ENCODE measurements around the gene KPTN.

Gene KPTN

DNA sequence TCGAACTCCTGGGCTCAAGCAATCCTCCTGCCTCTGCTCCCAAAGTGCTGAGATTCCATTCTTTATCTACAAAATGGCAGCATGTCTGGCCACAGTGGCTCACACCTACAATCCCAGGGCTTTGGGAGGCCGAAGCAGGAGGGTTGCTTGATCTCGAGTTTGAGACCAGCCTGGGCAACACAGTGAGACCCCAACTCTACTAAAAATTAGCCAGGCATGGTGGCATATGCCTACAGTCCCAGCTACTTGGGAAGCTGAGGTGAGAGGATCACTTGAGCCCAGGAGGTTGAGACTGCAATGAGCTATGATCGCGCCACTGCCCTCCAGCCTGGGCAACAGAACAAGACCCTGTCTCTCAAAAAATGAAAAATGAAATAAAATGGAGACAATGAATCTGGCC is 24.7 kb upstream of the KPTN start:
- no peak for DNase-seq

DNA sequence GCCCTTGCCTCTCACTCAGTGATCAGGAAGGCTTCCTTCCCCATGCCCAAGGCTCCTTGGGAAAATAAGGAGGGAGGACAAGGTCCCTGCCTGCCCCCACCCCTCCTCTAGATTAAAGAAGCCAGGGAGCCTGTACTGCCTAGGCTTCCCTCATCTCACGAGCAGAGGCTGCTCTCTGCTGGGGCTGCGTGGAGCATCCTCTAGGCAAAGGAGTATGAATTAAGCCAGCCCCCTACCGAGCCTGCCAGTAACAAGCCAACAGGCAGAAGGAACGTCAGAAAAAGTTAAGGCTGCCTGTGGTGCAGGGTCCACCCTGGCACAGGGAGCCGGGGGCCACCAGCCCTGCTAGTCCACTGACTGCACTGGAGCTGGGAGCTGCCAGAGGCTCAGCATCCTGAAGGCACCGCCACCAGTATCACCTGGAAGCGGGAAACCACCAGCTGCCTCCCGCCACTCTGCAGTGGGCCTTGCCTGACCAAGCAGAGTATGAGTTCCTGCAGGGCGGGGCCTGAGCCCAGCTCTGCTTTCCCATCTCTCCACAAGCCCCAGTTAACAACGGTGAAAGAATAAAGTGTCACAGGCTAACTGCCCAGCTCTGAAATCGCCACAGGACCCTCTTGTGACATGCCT is 24.0 kb upstream of the KPTN start:
- DNase-seq = no peak

DNA sequence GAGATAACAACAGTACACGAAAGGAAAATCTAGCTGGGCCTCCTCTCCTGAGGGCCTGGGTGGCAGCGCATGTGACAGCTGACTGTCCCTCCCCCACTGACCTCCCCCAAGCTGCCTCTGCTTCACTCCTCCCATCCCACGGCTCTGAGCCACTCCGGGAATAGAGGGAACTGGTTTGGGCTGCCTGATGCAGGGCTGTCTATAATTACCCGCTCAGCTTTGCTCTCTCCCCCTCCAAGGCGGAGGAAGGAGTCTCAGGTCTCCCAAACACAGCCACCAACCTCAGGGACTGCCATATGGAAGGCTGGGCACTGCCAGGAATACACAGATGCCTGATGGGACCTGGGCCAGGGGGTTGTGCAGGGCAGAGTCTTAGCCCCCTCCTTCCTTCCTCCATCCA is 23.0 kb upstream of the KPTN start:
- DNase-seq = no peak

DNA sequence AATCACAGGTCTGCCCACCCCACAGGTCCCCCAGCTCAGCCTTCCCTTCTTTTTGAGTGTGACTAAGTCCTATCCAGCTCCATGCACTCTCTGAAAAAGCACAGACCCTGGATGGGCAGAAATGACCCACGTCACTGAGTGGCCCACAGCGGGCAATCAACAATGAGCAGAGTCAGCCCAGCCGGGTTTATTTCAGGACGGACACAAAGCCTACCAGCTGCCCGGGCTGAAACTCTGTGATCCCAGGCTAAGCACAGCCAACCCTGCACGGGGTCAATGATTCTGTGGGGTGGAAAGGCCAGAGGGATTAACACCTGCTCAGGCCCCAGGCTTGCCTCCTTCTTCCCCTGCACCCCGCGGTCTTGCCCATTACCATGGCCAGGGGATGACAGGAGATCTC is 22.4 kb upstream of the KPTN start:
- DNase-seq = no peak

DNA sequence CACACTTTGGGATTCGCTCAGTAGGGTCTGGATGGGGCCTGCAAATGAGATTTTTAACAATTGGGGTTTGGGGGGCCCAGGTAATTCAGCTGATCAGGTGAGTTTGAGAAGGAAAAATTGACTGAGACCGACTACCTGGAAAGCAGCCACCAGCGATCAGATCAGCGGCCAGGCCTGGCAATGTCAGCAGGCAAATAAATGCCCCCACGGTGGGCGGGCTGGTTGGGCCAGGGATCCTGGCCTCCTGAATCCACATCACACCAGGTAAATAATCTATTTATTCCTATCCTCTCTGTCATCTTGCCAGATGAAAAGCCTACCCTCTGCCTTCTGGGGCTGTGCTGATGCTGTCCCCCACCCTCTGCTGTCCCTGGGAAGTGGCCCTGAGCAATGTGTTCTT is 21.5 kb upstream of the KPTN start:
- no peak for DNase-seq

DNA sequence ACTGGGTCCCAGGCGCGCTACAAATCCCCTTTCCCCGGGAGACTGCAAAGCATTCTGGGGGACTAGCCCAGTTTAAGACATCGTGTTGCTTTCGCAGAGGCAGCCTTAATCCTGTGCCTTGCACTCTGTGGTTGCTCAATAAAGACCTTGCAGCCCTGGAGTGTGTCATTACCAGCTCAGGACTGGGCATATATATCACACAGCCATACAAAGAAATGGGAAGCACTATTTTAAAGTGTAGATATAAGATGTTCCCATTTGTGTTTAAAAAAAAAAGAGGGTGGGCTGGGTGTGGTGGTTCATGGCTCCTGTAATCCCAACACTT is 19.8 kb upstream of the KPTN start:
- DNase-seq = no peak

DNA sequence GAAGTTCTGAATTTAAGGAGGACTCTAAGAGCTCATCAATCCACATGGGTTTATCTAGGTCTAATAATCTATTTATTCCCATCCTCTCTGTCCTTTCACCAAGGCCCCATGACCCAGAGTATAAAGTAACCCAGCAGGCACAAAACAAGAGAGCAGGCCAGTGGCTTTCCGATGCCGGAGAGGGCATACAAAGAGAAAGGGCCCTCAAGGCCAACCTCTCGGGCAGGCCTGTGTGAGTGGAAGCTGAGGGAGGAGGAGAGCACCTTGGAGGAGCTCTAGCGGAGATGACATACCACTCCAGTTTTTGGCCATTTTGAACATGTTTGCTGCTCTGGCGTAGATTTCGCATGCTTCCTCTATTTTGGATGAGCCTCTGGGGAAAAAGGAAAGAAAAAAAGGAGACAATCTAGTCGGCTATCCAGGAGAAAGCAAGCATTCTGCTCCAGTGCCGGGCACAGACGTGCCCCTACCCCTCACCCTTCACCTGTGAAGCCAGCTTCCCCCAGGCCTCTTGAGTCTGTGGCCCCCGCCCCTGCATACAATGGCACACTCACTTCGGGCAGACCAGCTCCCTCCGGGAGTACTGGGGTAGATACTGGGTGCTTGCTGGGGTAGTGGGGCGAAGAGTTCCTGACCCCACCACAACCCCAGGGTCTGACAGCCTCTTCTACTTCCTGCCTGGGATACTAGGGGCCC is 19.3 kb upstream of the KPTN start:
- DNase-seq = no peak

DNA sequence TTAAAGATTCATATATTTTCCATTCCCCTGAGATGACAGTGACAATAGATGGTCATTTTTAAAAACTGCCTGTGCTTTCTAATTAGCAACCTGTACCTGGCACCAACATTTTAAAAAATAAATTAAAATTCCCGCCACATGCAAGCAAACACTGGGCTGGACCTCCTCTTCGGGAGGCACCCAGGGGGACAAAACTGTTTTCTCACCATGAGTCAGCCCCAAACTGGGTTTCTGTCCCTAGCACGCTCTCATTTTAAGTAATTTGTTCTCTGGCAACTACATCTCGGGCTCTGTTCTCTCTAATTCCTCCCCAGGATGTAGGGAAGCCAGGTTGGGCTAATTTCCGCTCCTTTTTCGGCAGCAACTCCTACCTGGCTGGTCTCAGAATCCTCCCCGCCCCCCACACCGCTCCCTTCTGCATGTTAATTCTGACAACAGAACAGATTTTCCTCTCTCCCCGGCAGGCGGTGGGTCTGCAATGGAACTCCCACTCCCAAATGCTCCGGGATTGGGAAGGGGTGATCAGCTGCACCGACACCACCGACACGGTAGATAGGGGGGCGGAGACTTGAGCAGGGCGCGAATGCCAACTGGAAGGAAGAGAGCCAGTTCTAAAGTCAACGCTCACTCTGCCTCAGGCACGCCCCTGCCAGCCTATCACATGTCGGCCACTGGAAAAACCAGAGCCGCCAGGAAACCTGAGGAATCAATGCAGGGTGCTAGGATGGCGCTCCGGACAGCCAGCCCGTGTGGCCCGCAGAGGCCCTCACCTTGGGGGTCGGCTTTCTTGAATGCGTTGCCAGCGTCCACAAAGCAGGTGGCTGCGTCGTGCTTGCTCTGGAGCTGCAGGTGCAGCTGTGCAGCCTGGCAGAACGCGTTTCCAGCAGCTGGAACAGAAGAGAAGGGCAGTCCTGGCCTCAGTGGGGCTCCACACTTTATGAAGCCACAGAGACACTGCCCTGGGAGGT is 16.1 kb upstream of the KPTN start:
- DNase-seq = no peak

DNA sequence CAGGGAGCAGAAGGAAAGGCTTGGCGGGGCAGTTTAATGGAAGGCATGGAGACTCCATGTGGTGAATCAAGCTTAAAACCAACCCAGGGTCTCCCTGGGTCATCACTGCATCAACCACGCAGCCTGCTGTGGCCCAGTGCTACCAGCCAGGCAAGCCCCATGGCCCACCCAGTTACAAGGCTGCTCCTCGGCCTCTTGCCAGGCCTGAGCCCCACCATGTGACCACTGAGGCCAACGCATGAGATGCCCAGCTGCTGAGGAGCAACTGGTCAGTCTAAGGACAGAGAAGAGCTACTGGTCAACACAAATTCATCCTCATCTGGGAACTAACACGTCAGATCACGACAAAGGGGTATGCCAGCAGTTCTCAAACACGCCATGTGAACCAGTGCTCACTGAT is 15.4 kb upstream of the KPTN start:
- no peak for DNase-seq

DNA sequence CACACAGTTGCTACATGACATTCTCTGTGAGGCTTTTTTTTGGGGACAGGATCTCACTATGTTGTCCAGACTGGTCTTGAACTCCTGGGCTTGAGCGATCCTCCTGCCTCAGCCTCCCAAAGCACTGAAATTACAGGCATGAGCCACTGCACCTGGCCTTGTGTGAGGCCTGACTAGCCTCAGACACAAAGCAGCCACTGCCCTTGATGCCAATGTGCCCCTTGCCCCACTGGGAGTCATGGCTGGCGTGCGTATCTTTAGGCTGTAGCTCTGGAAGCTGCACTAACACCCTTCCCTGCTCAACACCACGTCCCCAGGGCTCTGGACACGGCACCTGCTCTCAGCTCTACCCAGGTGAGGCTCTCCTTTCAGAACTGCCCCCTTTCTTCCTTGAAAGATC is 14.5 kb upstream of the KPTN start:
- DNase-seq = no peak

DNA sequence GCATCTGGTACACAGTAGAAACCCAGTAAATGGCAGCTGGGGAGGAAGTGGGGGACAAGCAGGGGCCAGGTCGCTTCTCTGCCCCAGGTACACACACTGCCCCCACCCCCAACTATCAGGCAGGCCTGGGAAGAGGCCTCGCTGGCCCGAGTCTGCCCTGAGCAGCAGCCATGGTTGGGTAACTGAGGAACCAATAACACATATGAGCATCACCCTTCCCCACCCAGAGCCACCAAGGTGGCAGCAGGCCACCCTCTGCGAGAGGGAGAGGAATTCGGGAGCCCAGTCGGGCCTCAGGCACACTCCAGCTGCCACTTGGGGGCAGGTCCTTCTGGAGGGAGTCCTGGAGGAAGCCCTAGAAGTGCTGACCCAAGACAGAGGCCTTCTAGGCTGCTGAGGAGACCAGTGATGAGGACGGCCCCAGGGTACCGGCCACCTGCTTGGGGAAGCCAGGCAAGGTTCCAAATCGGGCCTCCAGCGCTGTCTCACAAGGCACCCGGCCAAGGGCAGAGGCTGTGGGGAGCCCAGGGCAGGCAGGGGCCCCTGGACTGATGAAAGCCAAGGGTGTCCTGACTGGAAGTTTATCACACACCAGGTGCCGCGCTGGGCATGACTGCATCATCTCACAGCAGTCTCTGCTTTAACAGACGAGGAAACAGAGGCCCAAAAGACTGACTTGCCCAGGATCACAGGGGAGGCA is 14.0 kb upstream of the KPTN start:
- no peak for DNase-seq

DNA sequence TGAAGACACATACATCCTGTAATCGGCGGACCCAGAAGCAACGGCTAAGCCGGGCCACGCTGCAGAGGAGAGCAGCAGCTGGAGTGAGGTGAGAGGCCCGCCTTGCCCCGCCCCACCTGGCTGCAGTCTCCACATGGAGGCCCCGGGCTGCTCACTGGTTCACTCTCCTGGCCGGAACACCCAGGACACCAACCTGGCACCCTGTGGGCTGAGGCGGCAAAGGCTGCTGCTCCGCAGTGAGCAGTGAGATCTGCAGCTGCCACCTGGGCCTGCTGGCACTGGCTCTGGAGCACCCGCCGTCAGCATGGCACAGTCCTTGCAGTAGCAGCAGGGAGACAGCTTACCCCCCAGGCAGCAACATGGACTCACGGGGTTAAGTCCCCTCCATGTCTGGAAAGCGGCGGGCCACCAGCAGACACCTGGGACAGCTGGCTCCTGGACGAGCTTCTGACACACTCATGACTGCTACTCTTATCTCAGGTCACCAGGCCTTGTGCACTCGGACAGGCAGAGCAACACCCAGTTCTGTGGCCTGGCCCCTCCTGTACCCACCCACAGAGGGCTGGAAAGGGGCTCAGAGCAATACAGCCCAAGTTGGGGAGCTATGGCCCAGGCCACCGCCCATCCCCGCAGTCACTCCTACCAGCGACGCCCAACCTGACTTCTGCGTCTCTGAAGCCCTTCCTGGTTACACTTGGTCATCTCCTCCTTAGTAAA is 13.2 kb upstream of the KPTN start:
- DNase-seq = no peak

DNA sequence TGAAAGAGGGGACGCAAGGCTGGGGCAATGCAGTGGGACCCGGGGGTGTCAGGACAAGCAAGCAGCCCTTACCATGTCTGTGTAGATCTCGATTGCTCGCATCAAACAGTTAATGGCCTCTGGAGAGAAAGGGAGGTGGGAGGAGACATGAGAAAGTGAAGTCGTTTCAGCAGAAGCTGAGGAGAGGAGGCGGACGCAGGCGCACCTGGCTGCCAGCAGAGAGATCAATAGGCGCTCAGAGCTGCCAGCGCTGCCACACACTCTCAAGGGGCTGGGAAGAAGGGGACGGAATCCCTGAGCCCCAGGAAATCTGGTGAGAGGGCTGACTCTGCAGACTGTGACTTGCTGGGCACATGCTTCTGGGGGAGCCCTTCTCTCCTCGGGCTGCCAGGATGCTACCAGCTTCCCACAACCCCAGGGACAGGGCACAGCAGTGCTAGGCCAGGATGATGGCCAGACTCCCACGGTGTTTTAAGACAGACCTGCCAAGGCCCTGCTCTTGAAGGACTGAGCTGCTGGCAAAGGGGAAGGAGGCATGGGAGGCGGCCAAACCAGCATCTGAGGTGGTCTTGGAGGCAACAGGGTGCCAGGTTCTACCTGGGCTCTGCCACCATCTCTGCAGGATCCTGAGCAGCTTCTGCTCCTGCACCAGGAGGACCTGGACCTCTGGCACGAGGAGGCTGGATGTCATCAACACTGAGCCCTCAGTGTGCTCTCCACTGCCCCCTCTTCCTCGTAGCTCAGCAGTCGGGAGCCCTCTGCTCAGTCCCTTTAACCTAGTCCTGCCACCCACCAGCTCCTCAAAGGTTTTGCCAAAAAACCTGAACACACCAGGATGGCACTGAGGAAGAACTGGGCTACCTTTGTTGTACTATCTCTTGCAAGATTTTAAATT is 11.7 kb upstream of the KPTN start:
- no peak for DNase-seq

DNA sequence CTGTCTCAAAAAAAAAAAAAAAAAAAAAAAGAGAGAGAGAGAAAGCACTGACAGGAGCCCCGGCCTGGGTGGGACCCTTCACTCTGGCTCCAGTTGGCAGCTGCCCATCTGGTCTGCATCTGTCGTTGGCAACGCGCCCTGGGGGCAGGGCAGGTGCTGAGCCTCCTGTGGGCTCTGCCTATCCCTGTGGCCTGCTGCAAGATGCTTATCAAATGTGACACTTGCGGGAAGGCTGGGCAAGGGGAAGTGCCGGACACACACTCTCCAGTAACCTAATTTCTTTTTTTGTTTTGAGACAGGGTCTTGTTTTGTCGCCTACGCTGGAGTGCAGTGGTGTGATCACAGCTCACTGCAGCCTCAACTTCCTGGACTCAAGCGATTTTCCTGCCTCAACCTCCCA is 10.7 kb upstream of the KPTN start:
- no peak for DNase-seq

DNA sequence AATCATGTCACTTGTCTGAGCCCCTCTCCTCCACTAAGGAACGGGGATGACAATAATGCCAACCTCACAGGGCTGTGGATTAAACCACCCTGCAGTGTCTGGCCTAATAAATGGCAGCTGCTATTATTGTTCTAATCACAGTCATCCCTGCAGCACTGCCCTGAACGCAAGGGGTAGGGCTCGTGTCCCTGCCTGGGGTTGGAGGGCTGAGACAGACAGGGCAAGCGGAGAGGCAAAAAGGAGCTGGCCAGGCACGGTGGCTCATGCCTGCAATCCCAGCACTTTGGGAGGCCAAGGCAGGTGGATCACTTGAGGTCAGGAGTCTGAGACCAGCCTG is 10.2 kb upstream of the KPTN start:
- DNase-seq = no peak

DNA sequence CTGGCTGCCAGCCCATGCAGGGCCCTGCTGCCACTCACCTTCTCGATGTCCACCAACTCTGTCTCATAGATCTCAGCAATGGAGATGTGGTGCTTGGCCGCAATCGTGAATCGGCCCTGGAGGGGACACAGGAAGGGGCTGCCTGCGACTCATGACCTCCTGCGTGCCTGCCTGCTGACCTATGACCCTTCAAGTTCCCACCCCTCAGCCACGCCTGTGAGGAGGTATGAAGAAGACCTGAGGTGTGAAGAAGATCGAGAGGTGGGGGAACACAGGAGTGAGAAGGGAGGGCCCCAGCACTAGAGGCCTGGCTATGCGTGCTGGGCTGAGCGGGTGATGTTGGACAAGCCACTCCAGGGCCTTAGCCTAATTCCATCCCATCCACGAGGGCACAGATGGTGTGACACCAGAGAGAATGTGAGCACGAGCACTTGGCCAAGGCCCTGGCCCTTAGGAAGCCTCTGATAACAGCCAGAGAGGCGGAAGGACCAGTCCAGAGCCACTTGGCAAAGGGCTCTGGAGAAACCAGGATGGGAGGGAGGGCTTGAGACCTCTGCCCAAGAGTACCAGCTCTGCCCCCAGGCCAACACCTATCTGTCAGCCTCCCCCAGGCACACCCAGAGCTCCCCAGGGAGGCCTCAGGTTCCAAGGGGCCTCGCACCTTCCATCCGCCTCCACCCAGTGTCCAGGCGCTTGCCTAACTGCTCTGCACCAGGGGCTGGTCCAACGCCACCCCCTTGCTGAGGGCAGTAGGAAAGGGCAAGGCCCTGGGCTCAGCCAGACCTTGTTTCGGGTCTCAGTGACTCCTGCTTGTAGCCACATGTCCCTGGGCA is 9.6 kb upstream of the KPTN start:
- no peak for DNase-seq

DNA sequence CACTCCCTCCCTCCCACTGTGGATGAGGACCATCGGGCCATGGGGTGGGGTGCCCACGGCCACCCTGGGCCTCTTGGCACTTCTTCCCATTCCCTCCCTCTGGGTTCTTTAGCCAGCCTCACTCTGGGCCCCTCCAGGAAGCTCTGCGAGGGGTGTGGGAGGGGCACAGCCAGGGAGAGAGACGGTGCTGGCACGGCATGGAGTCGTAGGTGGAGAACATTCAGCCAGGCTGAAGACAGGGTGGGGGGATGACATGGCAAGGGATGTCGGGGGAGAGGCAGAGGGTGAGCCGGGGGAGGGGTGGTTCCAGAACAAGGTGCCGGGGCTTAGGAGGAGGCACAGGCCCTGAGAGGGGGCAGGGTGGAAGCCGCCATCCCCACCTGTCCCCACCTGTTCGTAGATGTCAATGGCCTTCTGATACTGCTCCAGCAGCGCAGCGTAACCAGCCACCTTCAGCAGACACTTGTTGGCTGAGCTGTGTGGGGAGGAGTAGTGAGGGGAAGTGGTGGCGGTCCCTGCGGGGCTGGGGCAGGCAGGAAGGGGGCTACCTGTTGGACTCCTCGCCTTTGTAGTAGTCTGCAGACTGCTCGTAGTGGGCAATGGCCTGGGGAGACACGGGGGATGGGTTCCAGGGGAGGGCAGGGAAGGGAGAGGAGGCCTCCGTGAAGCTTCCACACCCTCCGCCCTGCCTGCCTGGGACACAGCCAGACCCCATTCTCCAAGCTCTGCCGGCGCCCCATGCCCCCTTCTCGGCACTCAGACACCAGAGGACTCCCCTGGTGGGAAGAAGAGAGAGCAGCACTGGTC is 8.8 kb upstream of the KPTN start:
- DNase-seq = no peak

DNA sequence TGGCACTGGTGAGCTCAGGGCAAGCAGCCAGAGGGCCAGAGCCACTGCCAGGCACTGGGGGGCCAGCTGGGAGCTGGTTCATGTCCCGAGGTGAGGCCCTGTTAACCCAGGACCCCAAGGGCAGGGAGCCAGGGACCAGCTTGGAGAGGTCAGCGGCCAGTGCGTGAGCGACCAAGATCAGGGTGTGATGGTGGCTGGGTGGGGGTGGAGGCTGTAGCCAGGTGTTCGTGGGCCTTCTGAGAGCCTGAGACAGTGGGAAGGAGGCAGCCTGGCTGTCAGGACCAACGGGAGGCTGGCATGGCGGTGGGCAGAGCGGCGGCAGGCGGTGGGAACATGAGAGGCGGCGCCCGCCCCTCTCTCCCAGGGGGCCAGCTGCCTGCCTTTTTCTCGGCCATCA is 8.1 kb upstream of the KPTN start:
- no peak for DNase-seq

DNA sequence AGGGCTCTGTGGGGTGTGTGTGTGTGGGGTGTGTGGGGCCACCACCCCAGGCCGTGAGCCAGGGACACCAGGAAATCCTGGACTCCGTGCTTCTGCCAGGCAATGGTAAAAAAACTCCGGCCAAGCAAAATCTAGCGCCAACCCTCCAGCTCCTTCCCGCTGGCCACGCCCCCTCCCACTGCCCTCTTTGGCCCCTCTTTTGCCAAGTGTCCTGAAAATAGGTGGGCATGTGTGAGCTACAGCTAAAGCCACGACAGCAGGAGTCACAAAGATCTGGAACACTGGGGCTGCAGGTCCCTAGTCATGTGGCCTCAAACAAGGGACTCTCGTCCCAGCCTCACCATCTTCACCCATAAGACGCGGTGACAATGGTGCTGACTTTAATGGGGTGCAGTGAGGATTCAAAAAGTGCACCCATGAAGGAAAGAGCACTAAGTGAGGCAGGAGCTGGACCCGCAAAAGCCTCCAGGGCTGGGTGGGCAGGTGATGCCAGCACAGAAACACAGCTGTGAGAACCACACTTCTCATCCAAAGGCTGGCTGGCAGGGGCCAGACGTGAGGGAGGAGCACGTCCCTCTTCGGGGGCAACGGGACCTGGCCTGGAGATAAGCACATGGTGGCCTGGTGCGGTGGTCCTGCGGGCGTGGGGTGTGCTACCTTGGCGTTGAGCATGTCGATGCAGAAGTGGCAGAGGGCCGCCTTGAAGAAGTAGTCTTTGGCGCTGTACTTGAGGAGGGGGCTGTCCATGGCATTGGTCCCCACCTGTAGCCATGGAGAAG is 7.5 kb upstream of the KPTN start:
- no peak for DNase-seq
